HCT116 (cell line): ENCODE measurements around the gene AHSA1.

Source experiments
- TCF7L2 ChIP-seq: IDR thresholded peaks from 2 replicates; pipeline ENCODE4 v1.7.0; 2011; ENCODE audit warnings: borderline replicate concordance, inconsistent platforms; ENCODE audit not compliant: insufficient read depth, insufficient read length; ENCODE audit errors: extremely low read depth
- TF ChIP-seq, protein P1 (sequence below), 3 experiments: fragments of 200-600 bp in 1 of 3; sonication (generic) in 1 of 3; IDR thresholded peaks in 2 of 3; conservative IDR thresholded peaks in 1 of 3; 2 replicates each; pipeline ENCODE4 v1.5.1; 2012 to 2017; ENCODE audit warnings: low read depth in 2 of 3, low read length in 2 of 3, antibody characterized with exemption in 1 of 3, borderline replicate concordance in 1 of 3, control low read depth in 1 of 3, mild to moderate bottlenecking in 1 of 3, mixed read lengths in 1 of 3, mixed run types in 1 of 3, moderate library complexity in 1 of 3; ENCODE audit not compliant: insufficient read depth in 1 of 3

DNA sequence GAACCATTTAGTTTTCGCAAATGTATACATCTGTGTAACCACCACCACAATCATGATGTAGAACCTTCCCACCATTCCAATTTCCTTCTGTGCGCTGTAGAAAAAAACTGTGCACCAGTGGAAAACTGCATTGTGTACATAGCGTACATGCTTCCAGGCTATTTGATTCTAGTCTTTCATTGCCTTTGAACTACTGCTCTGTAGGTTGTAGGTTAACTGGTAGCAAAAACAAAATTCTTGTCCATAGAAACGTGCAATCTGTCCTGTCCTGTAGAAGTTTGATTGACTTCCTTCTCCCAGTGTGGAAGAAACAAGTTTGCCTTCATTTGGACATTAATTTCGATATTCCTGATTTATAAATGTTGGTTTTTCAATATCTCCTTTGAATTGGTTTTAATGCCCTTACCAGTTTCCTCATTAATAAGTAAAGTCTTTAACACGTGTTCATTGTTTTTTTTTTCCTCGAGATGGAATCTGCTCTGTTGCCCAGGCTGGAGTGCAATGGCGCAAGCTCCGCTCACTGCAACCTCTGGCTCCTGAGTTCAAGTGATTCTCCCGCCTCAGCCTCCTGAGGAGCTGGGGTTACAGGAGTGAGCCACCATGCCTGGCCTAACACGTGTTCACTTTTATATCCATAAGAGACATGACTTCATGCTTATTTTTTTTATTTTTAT lies 44.4 kb downstream of the AHSA1 start:
- TF ChIP-seq, protein P1, sequence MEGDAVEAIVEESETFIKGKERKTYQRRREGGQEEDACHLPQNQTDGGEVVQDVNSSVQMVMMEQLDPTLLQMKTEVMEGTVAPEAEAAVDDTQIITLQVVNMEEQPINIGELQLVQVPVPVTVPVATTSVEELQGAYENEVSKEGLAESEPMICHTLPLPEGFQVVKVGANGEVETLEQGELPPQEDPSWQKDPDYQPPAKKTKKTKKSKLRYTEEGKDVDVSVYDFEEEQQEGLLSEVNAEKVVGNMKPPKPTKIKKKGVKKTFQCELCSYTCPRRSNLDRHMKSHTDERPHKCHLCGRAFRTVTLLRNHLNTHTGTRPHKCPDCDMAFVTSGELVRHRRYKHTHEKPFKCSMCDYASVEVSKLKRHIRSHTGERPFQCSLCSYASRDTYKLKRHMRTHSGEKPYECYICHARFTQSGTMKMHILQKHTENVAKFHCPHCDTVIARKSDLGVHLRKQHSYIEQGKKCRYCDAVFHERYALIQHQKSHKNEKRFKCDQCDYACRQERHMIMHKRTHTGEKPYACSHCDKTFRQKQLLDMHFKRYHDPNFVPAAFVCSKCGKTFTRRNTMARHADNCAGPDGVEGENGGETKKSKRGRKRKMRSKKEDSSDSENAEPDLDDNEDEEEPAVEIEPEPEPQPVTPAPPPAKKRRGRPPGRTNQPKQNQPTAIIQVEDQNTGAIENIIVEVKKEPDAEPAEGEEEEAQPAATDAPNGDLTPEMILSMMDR (IDR thresholded peaks at IDR 0.05 in 2 of 3, conservative IDR thresholded peaks at IDR 0.05 in 1 of 3; ENCODE audit: borderline replicate concordance in 1 of 3, insufficient read depth in 1 of 3, low read depth in 2 of 3, low read length in 2 of 3): no peak
- no peak for TF ChIP-seq TCF7L2
